ENCODE data around the gene TSEN15. TPM values are rescaled to one million over a fixed set of nuclear protein-coding genes. Genes with fewer than 3 reads are reported as not detected.

Gene TSEN15
- polyA plus RNA-seq, 3 donors = 43.4 to 45.2 (median 44.5) TPM

GRCh38 chr1:184116287-184116686 lies 64.8 kb downstream of the TSEN15 start:
- peak in 2 of 11 donors; percentile 8 to 11 for DNase-seq (ENCODE audit: extremely low read depth in 1 of 11, low read depth in 9 of 11, low spot score in 4 of 11)

GRCh38 chr1:184118046-184118445 lies 66.5 kb downstream of the TSEN15 start:
- peak in 5 of 11 donors; percentile 9 to 28 (median 14) for DNase-seq (ENCODE audit: extremely low read depth in 1 of 11, low read depth in 9 of 11, low spot score in 4 of 11)

Other genes starting within 250 kb of the TSEN15 start
- 10 to 100 TPM; 50.1 to 56.2 (median 52.3) TPM for gene RGL1, start 246.6 kb upstream of the TSEN15 start, polyA plus RNA-seq (ENCODE audit: insufficient read length in 3 of 3)
- 1 to 10 TPM; 5.6 to 8.7 (median 8.4) TPM for gene COLGALT2, start 14.0 kb upstream of the TSEN15 start, polyA plus RNA-seq (ENCODE audit: insufficient read length in 3 of 3)